Mononuclear cell (primary cell): ENCODE data around the gene RSRC1. TPM values are rescaled to one million over a fixed set of nuclear protein-coding genes. Genes with fewer than 3 reads are reported as not detected.
"Not testable (repeated sequence)": the region's sequence is repeated elsewhere in the genome, so short reads cannot be mapped to it uniquely, and the experiment has no call there.

Source experiments
- H3K27me3 ChIP-seq: 2 replicates; pipeline ENCODE4 v1.6.0; 2011; ENCODE audit warnings: low read length, control low read depth; ENCODE audit not compliant: insufficient read depth
- H3K4me1 ChIP-seq: 2 replicates; pipeline ENCODE4 v1.5.1; 2011; ENCODE audit warnings: mild to moderate bottlenecking, low read length, control low read depth; ENCODE audit not compliant: insufficient read depth
- H3K4me3 ChIP-seq: 2 replicates; pipeline ENCODE4 v1.5.1; 2011; ENCODE audit warnings: mild to moderate bottlenecking, low read length, moderate library complexity
- H3K9me3 ChIP-seq: 2 replicates; pipeline ENCODE4 v1.5.1; 2011; ENCODE audit warnings: low read depth, mild to moderate bottlenecking, control low read depth, low read length
- total RNA-seq: library from RNA; depleted of rRNA; stranded (reverse); fragments of >200 nt; gene quantifications from one replicate; pipeline ENCODE4 v1.2.3, GENCODE V29; 2012

RSRC1 gene
- total RNA-seq, 1 donor, result 36.1 TPM

- Histone ChIP-seq H3K4me1 (no peaks in the 10 kb centered on the region), H3K27me3 (no peaks in the 10 kb centered on the region), H3K9me3 (no peaks in the 10 kb centered on the region), H3K4me3 (no peak overlapping the region)
Measured at GRCh38 chr3:158479051-158479450, 369.2 kb downstream of the RSRC1 start.

- H3K9me3 ChIP-seq, result no peaks in the 10 kb centered on the region
- no peaks in the 10 kb centered on the region for H3K27me3 ChIP-seq
- H3K4me3 ChIP-seq, result no peak overlapping the region
- no peaks in the 10 kb centered on the region for H3K4me1 ChIP-seq
Measured at GRCh38 chr3:158483701-158484235, 373.9 kb downstream of the RSRC1 start.

GRCh38 chr3:158486200-158486599 is 376.3 kb downstream of the RSRC1 start:
- Histone ChIP-seq H3K27me3 (no peaks in the 10 kb centered on the region), H3K4me3 (no peak overlapping the region), H3K9me3 (no peaks in the 10 kb centered on the region), H3K4me1 (no peaks in the 10 kb centered on the region)

GRCh38 chr3:158488670-158489069 is 378.8 kb downstream of the RSRC1 start:
- H3K4me3 ChIP-seq, result no peak overlapping the region
- no peaks in the 10 kb centered on the region for H3K4me1 ChIP-seq
- H3K9me3 ChIP-seq, result no peaks in the 10 kb centered on the region
- no peaks in the 10 kb centered on the region for H3K27me3 ChIP-seq

GRCh38 chr3:158489181-158489580 is 379.3 kb downstream of the RSRC1 start:
- H3K4me3 ChIP-seq, result no peak overlapping the region
- H3K9me3 ChIP-seq, result no peaks in the 10 kb centered on the region
- no peaks in the 10 kb centered on the region for H3K4me1 ChIP-seq
- no peaks in the 10 kb centered on the region for H3K27me3 ChIP-seq

GRCh38 chr3:158491968-158492367 is 382.1 kb downstream of the RSRC1 start:
- H3K9me3 ChIP-seq, result no peaks in the 10 kb centered on the region
- H3K4me3 ChIP-seq, result no peak overlapping the region
- H3K27me3 ChIP-seq, result no peaks in the 10 kb centered on the region
- no peaks in the 10 kb centered on the region for H3K4me1 ChIP-seq

- H3K4me3 ChIP-seq, result no peak overlapping the region
- H3K9me3 ChIP-seq, result no peaks in the 10 kb centered on the region
- H3K27me3 ChIP-seq, result no peaks in the 10 kb centered on the region
- no peaks in the 10 kb centered on the region for H3K4me1 ChIP-seq
Measured at GRCh38 chr3:158492685-158493084, 382.8 kb downstream of the RSRC1 start.

GRCh38 chr3:158493931-158494330 is 384.0 kb downstream of the RSRC1 start:
- Histone ChIP-seq H3K4me3 (no peak overlapping the region), H3K27me3 (no peaks in the 10 kb centered on the region), H3K4me1 (no peaks in the 10 kb centered on the region), H3K9me3 (no peaks in the 10 kb centered on the region)

- no peaks in the 10 kb centered on the region for H3K27me3 ChIP-seq
- H3K4me3 ChIP-seq, result no peak overlapping the region
- no peaks in the 10 kb centered on the region for H3K4me1 ChIP-seq
- H3K9me3 ChIP-seq, result peaks cover 2% of the 10 kb centered on the region
Measured at GRCh38 chr3:158494673-158495072, 384.8 kb downstream of the RSRC1 start.

- H3K4me1 ChIP-seq, H3K27me3 ChIP-seq: not testable (repeated sequence)
Measured at GRCh38 chr3:158495398-158495902, 385.6 kb downstream of the RSRC1 start.

GRCh38 chr3:158505117-158505516 is 395.2 kb downstream of the RSRC1 start:
- H3K9me3 ChIP-seq, result peaks cover 2% of the 10 kb centered on the region
- no peak overlapping the region for H3K4me3 ChIP-seq
- H3K4me1 ChIP-seq, result no peaks in the 10 kb centered on the region
- no peaks in the 10 kb centered on the region for H3K27me3 ChIP-seq

More at GRCh38 chr3:158495398-158495902, 385.6 kb downstream of the RSRC1 start:
- H3K4me3 ChIP-seq, H3K9me3 ChIP-seq: not testable (repeated sequence)

- Histone ChIP-seq H3K9me3 (no peaks in the 10 kb centered on the region), H3K27me3 (no peaks in the 10 kb centered on the region), H3K4me3 (no peak overlapping the region), H3K4me1 (no peaks in the 10 kb centered on the region)
Measured at GRCh38 chr3:158506456-158506855, 396.6 kb downstream of the RSRC1 start.

- Histone ChIP-seq H3K27me3 (no peaks in the 10 kb centered on the region), H3K9me3 (no peaks in the 10 kb centered on the region), H3K4me3 (no peak overlapping the region), H3K4me1 (no peaks in the 10 kb centered on the region)
Measured at GRCh38 chr3:158508481-158508880, 398.6 kb downstream of the RSRC1 start.

- no peaks in the 10 kb centered on the region for H3K4me1 ChIP-seq
- H3K9me3 ChIP-seq, result no peaks in the 10 kb centered on the region
- no peaks in the 10 kb centered on the region for H3K27me3 ChIP-seq
- H3K4me3 ChIP-seq, result no peak overlapping the region
Measured at GRCh38 chr3:158509891-158510290, 400.0 kb downstream of the RSRC1 start.

GRCh38 chr3:158516729-158517128 is 406.8 kb downstream of the RSRC1 start:
- not testable (repeated sequence) for H3K9me3 ChIP-seq, H3K27me3 ChIP-seq, H3K4me1 ChIP-seq, H3K4me3 ChIP-seq

GRCh38 chr3:158519776-158520175 is 409.9 kb downstream of the RSRC1 start:
- Histone ChIP-seq H3K9me3 (no peaks in the 10 kb centered on the region), H3K27me3 (no peaks in the 10 kb centered on the region), H3K4me1 (no peaks in the 10 kb centered on the region), H3K4me3 (no peak overlapping the region)
